ENCODE results near the gene GSTO2. TPM values are rescaled to one million over a fixed set of nuclear protein-coding genes. Genes with fewer than 3 reads are reported as not detected.
A peak's percentile ranks its signal among the peaks of the same experiment; 100 is the strongest.

GSTO2 gene
- total RNA-seq, 3 donors from 2014 or later (not counting 1 experiment from before 2014, with no cell fraction given), result 0.75 to 1.4 (median 0.84) TPM

DNA sequence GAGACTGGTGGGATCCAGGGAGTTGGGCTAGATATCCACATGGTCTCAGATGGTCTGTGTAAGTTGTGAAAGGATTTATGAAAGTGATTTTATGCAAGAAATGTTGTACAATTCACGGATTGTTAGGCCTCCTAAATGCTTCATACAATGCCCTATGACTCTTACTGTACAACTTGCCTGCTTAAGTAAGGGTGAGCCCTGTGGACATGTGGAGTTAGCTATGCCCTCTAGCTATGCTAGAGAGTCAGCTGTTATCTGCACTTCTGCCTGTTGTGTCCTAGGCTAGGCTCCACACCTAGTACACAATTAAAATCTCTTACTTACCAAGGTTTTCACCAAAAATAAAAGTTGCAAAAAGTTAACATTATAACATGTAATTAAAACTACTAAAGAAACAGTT, 35.2 kb upstream of the GSTO2 start:
- peaks cover 12% of the 10 kb centered on the region for H3K4me1 ChIP-seq (ENCODE audit: control insufficient read depth, insufficient read depth, low read length)
- no peaks in the 10 kb centered on the region for H3K9me3 Mint-ChIP-seq
- H3K4me3 Mint-ChIP-seq, result peak overlapping the region; percentile 54
- H3K4me1 Mint-ChIP-seq, result peaks cover 13 to 19% of the 10 kb centered on the region in 2 donors
- peaks cover 21 to 49% of the 10 kb centered on the region in 2 donors for H3K27me3 Mint-ChIP-seq (ENCODE audit: low read depth in 2 of 2)
- H3K27me3 ChIP-seq (ENCODE audit: control insufficient read depth, insufficient read depth, low read length), result peaks cover 7% of the 10 kb centered on the region
- DNase-seq, result no peak
- H3K9me3 ChIP-seq (ENCODE audit: control insufficient read depth, insufficient read depth, low read length), result no peaks in the 10 kb centered on the region
- 80% methylated on average over 1 of the region's 1 CpG for WGBS (ENCODE audit: insufficient coverage)
- no peak overlapping the region for H3K27ac ChIP-seq (ENCODE audit: low read length)
- no peaks in the 10 kb centered on the region for H3K36me3 ChIP-seq (ENCODE audit: control insufficient read depth, insufficient read depth, low read length)
- ATAC-seq, result no peak
- H3K4me3 ChIP-seq (ENCODE audit: low read length), result no peak overlapping the region
- no peak for TF ChIP-seq CTCF (IDR thresholded peaks at IDR 0.05)
- intact Hi-C loops (cut with micrococcal nuclease), result no loop called here
- peak overlapping the region in 1 of 2 donors; percentile 32 for H3K27ac Mint-ChIP-seq
- no peaks in the 10 kb centered on the region for H3K36me3 Mint-ChIP-seq

DNA sequence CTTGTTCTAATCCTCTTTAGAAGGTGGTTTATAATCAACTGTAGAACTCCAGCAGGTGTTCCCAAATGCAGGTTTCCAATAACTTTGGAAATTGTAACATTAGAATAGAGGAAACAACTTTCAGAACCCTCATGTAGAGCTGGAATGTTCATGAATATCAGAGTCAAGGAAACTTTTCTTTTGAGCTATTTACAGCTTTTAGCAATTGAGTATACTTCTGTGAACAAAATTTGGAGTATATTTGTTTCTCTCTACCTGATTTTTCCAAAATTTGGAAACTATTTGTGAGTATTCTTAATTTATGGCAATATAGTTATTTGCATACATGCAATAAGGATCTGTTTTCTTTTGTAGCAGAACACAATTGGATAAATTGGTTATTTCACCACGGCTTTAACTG, 34.0 kb upstream of the GSTO2 start:
- 94% methylated on average over 1 of the region's 1 CpG for WGBS (ENCODE audit: insufficient coverage)

DNA sequence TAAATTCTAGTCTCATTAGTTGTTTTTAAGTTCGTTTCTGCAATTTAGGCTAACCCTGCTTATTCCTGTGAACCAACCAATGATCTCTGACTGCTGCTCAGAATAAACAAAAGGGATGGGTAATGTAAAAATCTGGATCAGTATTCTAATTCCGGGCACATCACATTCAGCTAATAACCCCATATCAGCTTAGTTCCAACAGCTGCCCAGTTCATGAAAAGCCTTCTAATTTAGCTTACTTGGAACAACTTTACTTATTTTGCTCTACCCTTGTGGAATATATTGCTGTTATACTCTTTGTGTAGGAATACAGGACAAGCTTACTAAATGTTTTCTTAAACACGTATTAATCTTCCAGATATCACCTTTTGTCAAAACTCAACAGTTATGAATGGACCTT, 33.2 kb upstream of the GSTO2 start:
- Mint-ChIP-seq H3K4me1 (peaks cover 13 to 19% of the 10 kb centered on the region in 2 donors), H3K36me3 (no peaks in the 10 kb centered on the region), H3K4me3 (no peak overlapping the region), H3K9me3 (no peaks in the 10 kb centered on the region), H3K27ac (no peak overlapping the region), H3K27me3 (ENCODE audit: low read depth in 2 of 2) (peaks cover 27 to 61% of the 10 kb centered on the region in 2 donors)
- no peaks in the 10 kb centered on the region for H3K9me3 ChIP-seq (ENCODE audit: control insufficient read depth, insufficient read depth, low read length)
- no peaks in the 10 kb centered on the region for H3K36me3 ChIP-seq (ENCODE audit: control insufficient read depth, insufficient read depth, low read length)
- H3K27ac ChIP-seq (ENCODE audit: low read length), result no peak overlapping the region
- ATAC-seq, result no peak
- no peak overlapping the region for H3K4me3 ChIP-seq (ENCODE audit: low read length)
- DNase-seq, result no peak
- H3K4me1 ChIP-seq (ENCODE audit: control insufficient read depth, insufficient read depth, low read length), result peaks cover 12% of the 10 kb centered on the region
- intact Hi-C loops (cut with micrococcal nuclease), result no loop called here
- WGBS (ENCODE audit: insufficient coverage), result 86% methylated on average over 2 of the region's 3 CpGs
- peaks cover 7% of the 10 kb centered on the region for H3K27me3 ChIP-seq (ENCODE audit: control insufficient read depth, insufficient read depth, low read length)
- no peak for TF ChIP-seq CTCF (IDR thresholded peaks at IDR 0.05)

More for the DNA sequence above, 34.0 kb upstream of the GSTO2 start:
- no peaks in the 10 kb centered on the region for H3K36me3 Mint-ChIP-seq
- no peak for TF ChIP-seq CTCF (IDR thresholded peaks at IDR 0.05)
- Histone ChIP-seq H3K4me3 (ENCODE audit: low read length) (no peak overlapping the region), H3K36me3 (ENCODE audit: control insufficient read depth, insufficient read depth, low read length) (no peaks in the 10 kb centered on the region), H3K9me3 (ENCODE audit: control insufficient read depth, insufficient read depth, low read length) (no peaks in the 10 kb centered on the region), H3K4me1 (ENCODE audit: control insufficient read depth, insufficient read depth, low read length) (peaks cover 12% of the 10 kb centered on the region), H3K27ac (ENCODE audit: low read length) (no peak overlapping the region), H3K27me3 (ENCODE audit: control insufficient read depth, insufficient read depth, low read length) (peaks cover 7% of the 10 kb centered on the region)
- intact Hi-C loops (cut with micrococcal nuclease), result no loop called here
- H3K4me1 Mint-ChIP-seq, result peaks cover 13 to 19% of the 10 kb centered on the region in 2 donors
- H3K9me3 Mint-ChIP-seq, result no peaks in the 10 kb centered on the region
- DNase-seq, result no peak
- no peak overlapping the region for H3K4me3 Mint-ChIP-seq
- ATAC-seq, result no peak
- H3K27ac Mint-ChIP-seq, result no peak overlapping the region
- H3K27me3 Mint-ChIP-seq (ENCODE audit: low read depth in 2 of 2), result peaks cover 27 to 57% of the 10 kb centered on the region in 2 donors

GRCh38 chr10:104240078-104240477, 28.9 kb upstream of the GSTO2 start:
- Histone ChIP-seq H3K36me3 (ENCODE audit: control insufficient read depth, insufficient read depth, low read length) (no peaks in the 10 kb centered on the region), H3K4me1 (ENCODE audit: control insufficient read depth, insufficient read depth, low read length) (no peaks in the 10 kb centered on the region), H3K27ac (ENCODE audit: low read length) (no peak overlapping the region), H3K9me3 (ENCODE audit: control insufficient read depth, insufficient read depth, low read length) (no peaks in the 10 kb centered on the region), H3K27me3 (ENCODE audit: control insufficient read depth, insufficient read depth, low read length) (peaks cover 2% of the 10 kb centered on the region), H3K4me3 (ENCODE audit: low read length) (no peak overlapping the region)
- no peak for TF ChIP-seq CTCF (IDR thresholded peaks at IDR 0.05)
- Mint-ChIP-seq H3K36me3 (no peaks in the 10 kb centered on the region), H3K9me3 (no peaks in the 10 kb centered on the region), H3K27me3 (ENCODE audit: low read depth in 2 of 2) (peaks cover 24 to 58% of the 10 kb centered on the region in 2 donors), H3K4me1 (no peaks in the 10 kb centered on the region), H3K4me3 (no peak overlapping the region), H3K27ac (no peak overlapping the region)
- ATAC-seq (no peak), DNase-seq (no peak)
- intact Hi-C loops (cut with micrococcal nuclease), result no loop called here
- 37% methylated on average over 2 of the region's 2 CpGs for WGBS (ENCODE audit: insufficient coverage)

All from natural killer cell (primary cell).